Pericardium fibroblast (primary cell): Measurements from ENCODE around the gene IAPP. TPM values are rescaled to one million over a fixed set of nuclear protein-coding genes. Genes with fewer than 3 reads are reported as not detected.

Experiments used
- total RNA-seq: library from RNA; depleted of rRNA; stranded (reverse); fragments of >200 nt; gene quantifications from 2 replicates; pipeline ENCODE4 v1.2.3, GENCODE V29; 2015

IAPP gene
- not detected in 2 replicates for total RNA-seq

GRCh38 chr12:21372602-21373001 lies at the start of gene IAPP:
IAPP (plus strand) TSS chr12:21372902; CDS start chr12:21373352, 450 bp downstream.

DNA sequence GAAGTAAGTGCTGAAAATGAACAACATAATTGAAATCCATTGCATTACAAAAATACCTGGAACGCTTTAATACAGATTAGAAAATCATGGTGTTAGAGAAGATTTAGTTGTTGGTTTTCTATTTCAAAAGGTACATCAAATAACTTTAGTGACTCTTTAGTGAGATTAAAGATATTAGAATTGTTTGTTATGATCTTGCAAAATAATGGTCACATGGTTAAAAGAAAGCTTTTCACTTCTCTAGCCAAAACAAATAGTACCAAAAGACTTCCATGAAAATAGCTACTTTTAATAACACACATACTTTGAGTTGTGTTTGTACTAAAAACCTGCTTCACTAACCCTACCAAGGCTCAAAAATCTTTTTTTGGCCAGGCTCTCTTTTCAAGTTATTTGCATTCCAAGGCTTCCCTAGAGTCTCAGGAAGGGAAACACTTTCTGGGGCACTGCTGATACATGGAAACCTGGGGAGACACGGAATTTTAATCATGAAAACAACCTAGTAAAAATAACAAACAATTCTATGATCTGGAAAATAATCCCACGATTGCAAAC lies 37.9 kb upstream of the IAPP start, which contains the start of gene SLCO1A2:
Gene SLCO1A2 (minus strand): TSS at position 147 of the 555 bp plus-strand sequence. CDS start 270 bp downstream, outside the sequence.

Other genes with a start within 250 kb of the IAPP start
- gene SLCO1B1, start 241.7 kb upstream of the IAPP start, total RNA-seq = not detected in 2 replicates
- not detected in 2 replicates for gene SLCO1A2, start 38.0 kb upstream of the IAPP start, total RNA-seq
- gene PYROXD1, start 64.8 kb downstream of the IAPP start, total RNA-seq = 5.6 and 9.3 TPM in 2 replicates
- 30.0 and 32.7 TPM in 2 replicates for gene RECQL, start 128.7 kb downstream of the IAPP start, total RNA-seq
- gene GOLT1B, start 128.9 kb downstream of the IAPP start, total RNA-seq = 28.4 and 36.4 TPM in 2 replicates
- 0.93 and 10.4 TPM in 2 replicates for gene SPX, start 153.4 kb downstream of the IAPP start, total RNA-seq
- not detected in 2 replicates for gene GYS2, start 231.9 kb downstream of the IAPP start, total RNA-seq